Fibroblast of pulmonary artery (primary cell): ENCODE measurements around the gene POLR2E.

Experiments
- DNase-seq: peaks from one replicate; pipeline ENCODE4 v3.0.0-alpha.2; 2010; ENCODE audit warnings: low read depth
- H3K4me3 ChIP-seq: replicated peaks from 2 replicates; pipeline ENCODE4 v1.5.1; 2011; ENCODE audit warnings: low read depth, mild to moderate bottlenecking, control low read depth, low read length, moderate library complexity
- TF ChIP-seq, protein P1 (sequence below): IDR thresholded peaks from 2 replicates; pipeline ENCODE4 v1.5.1; 2011; ENCODE audit warnings: mild to moderate bottlenecking, control low read depth, low read length, inconsistent platforms; ENCODE audit errors: missing control alignments

POLR2E gene

DNA sequence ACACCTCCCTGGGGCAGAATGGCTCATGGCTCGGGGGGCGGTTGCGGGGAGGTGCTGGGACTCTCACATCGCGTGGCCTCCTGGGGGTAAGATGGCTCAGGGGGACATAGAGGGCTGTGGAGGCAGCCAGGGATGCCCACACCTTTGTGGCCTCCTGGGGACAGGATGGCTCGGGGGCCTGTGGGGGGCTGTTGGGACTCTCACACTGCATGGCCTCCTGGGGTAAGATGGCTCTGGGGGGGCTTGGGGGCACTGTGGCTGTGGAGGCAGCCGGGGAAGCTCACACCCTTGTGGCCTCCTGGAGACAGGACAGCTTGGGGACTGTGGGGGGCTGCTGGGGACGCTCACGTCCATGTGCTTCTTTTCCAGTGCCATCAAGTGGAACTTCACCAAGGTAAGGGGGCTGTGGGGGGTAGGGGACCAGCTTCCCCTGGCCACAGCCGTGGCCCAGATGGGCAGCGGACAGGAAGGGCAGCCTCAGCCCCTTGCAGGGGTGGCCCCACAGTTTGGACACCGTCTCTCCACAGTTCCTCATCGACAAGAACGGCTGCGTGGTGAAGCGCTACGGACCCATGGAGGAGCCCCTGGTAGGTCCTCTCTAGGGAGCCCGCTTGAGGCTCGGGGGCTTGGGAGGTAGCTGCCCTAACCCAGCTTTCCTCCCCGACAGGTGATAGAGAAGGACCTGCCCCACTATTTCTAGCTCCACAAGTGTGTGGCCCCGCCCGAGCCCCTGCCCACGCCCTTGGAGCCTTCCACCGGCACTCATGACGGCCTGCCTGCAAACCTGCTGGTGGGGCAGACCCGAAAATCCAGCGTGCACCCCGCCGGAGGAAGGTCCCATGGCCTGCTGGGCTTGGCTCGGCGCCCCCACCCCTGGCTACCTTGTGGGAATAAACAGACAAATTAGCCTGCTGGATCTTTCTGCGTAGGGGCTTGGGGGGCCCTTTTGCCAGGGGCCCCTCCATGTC, 11.0 kb upstream of the POLR2E start:
- TF ChIP-seq, protein P1, sequence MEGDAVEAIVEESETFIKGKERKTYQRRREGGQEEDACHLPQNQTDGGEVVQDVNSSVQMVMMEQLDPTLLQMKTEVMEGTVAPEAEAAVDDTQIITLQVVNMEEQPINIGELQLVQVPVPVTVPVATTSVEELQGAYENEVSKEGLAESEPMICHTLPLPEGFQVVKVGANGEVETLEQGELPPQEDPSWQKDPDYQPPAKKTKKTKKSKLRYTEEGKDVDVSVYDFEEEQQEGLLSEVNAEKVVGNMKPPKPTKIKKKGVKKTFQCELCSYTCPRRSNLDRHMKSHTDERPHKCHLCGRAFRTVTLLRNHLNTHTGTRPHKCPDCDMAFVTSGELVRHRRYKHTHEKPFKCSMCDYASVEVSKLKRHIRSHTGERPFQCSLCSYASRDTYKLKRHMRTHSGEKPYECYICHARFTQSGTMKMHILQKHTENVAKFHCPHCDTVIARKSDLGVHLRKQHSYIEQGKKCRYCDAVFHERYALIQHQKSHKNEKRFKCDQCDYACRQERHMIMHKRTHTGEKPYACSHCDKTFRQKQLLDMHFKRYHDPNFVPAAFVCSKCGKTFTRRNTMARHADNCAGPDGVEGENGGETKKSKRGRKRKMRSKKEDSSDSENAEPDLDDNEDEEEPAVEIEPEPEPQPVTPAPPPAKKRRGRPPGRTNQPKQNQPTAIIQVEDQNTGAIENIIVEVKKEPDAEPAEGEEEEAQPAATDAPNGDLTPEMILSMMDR = no peak
- peak overlapping the region; percentile 71 for H3K4me3 ChIP-seq
- no peak for DNase-seq

DNA sequence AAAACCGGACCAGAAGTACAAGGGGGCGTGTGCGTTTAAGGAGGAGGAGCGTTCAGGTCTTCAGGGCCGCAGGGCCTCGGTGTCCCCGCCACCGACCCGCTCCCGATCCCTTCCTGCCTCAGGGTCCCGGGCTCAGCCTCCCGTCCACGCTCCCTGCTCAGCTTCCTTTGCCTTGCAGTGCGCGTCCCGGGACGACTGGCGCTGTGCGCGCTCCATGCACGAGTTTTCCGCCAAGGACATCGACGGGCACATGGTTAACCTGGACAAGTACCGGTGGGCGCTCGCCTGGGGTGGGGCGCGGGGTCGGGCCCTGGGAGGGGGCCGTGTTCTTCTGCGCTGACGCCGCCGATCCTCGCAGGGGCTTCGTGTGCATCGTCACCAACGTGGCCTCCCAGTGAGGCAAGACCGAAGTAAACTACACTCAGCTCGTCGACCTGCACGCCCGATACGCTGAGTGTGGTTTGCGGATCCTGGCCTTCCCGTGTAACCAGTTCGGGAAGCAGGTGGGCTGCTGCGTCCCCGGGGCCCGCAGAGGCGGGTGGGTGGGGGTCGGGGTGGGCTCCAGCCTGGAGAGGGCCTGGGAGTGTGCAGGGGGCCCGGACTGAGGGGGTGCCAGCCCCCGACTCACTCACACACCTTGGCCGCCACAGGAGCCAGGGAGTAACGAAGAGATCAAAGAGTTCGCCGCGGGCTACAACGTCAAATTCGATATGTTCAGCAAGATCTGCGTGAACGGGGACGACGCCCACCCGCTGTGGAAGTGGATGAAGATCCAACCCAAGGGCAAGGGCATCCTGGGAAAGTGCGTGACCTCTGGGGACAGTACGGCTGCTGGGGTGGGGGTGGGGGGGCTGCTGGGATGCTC, 10.1 kb upstream of the POLR2E start:
- TF ChIP-seq, protein P1 = no peak
- H3K4me3 ChIP-seq = peak overlapping the region; percentile 71
- DNase-seq = peak; percentile 56

DNA sequence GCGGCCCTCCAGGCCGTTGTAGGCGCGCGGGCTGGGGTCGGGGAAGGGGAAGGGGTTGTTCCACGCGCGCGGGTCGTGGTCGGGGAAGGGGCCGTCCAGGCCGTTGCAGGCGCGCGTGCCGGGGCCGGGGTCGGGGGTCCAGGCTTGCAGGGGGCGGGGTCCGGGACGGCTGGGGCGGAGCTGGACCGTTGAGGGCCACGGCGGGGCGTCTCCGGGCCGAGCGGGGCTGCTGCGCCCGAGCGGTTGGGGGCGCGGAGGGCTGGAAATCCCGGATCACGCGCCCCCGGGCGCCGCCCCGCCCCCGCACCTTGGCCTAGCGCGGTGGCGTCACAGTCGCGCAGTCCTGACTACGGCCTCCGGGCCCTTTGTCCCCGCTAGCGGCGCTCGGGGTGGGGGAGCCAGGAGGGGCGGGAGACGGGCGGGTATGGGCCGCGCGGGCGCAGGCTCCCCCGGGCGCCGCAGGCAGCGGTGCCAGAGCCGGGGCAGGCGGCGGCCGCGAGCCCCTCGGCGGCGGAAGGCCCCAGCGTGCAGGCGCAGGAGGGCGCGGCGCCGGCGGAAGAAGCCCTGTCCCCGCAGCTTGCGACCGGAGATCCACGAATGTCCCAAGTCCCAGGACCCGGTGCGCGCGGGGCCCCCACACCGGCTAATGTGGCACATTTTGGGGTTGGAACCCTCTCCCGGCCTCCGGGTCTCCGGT, 9.3 kb upstream of the POLR2E start:
- TF ChIP-seq, protein P1 = no peak
- peak; percentile 72 for DNase-seq

DNA sequence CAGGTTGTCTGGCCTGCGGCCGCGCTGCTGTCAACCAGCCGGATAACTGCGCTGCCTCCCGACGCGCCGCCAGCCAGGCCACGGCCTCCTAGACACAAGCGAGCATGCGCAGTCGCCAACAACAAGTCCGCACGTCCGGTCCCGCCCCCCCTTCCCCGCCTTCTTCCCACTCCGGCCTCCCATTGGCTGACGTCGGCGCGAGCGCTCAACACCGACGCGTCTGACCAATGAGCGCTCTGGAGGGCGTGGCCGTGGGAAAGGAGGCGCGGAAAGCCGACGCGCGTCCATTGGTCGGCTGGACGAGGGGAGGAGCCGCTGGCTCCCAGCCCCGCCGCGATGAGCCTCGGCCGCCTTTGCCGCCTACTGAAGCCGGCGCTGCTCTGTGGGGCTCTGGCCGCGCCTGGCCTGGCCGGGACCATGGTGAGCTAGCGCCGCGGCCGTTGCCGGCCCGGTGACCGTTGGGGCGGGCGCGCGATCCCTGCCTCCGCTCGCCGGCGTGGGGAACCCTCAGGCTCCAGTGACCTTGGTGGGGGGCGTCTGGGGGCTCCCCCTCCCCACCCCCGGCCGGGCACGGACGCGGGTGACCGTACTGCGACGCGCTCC, 8.6 kb upstream of the POLR2E start, which contains the start of gene GPX4:
TSS of gene GPX4 (plus strand) at position 287 of the 603 bp plus-strand sequence. CDS start at position 337, 50 bp downstream.
- peak; percentile 100 for DNase-seq
- peak within 1 kb of the TSS; percentile 71 for H3K4me3 ChIP-seq
- TF ChIP-seq, protein P1 = no peak

More for the DNA sequence above, 9.3 kb upstream of the POLR2E start:
- peak overlapping the region; percentile 71 for H3K4me3 ChIP-seq

DNA sequence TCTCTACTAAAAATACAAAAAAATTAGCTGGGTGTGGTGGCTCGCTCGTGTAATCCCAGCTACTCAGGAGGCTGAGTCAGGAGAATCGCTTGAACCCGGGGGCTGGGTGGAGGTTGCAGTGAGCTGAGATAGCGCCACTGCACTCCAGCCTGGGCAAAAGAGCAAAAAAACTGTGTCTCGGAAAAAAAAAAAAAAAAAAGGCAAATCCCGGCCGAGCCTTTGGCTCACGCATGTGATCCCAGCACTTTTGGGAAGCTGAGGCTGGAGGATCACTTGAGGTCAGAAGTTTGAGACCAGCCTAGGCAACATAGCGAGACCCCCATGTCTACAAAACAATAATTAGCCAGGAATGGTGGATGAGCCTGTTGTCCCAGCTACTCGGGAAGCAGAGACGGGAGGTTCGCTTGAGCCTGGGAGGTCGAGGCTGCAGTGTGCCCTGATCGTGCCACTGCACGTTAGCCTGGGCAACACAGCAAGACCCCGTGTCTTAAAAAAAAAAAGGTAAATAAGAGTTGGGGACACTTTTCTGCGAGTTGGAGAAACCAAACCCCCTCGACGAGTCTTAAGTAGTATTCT, 8.0 kb upstream of the POLR2E start:
- TF ChIP-seq, protein P1 = no peak
- H3K4me3 ChIP-seq = no peak overlapping the region
- DNase-seq = no peak
